SK-N-SH treated with all-trans-retinoic acid at 6 μM for 48 hours (cell line): Measurements from ENCODE around the gene C4B.
"Not testable (repeated sequence)": the region's sequence is repeated elsewhere in the genome, so short reads cannot be mapped to it uniquely, and the experiment has no call there.

ENCODE experiments used
- CSDC2 ChIP-seq: fragments of 250-450 bp; sonication (Bioruptor Pico); IDR thresholded peaks from 2 replicates; pipeline ENCODE4 v1.5.0; 2020; ENCODE audit warnings: mild to moderate bottlenecking, moderate library complexity
- ESRRG ChIP-seq: fragments of 250-450 bp; sonication (Bioruptor Pico); IDR thresholded peaks from 2 replicates; pipeline ENCODE4 v1.6.1; 2021; ENCODE audit warnings: mild to moderate bottlenecking
- GLIS3 ChIP-seq: fragments of 250-450 bp; sonication (Bioruptor Pico); IDR thresholded peaks from 2 replicates; pipeline ENCODE4 v1.5.0; 2020; ENCODE audit warnings: mild to moderate bottlenecking, moderate library complexity
- OSR1 ChIP-seq: fragments of 250-450 bp; sonication (Bioruptor Pico); IDR thresholded peaks from 2 replicates; pipeline ENCODE4 v1.8.0; 2022; ENCODE audit warnings: moderate library complexity, mild to moderate bottlenecking, inconsistent platforms
- PPARA ChIP-seq: fragments of 250-450 bp; sonication (Bioruptor Pico); IDR thresholded peaks from 2 replicates; pipeline ENCODE4 v1.5.0; 2020; ENCODE audit warnings: mild to moderate bottlenecking, borderline replicate concordance
- RARB ChIP-seq: fragments of 250-450 bp; sonication (Bioruptor Pico); IDR thresholded peaks from 2 replicates; pipeline ENCODE4 v1.8.0; 2021; ENCODE audit warnings: mild to moderate bottlenecking, moderate library complexity
- TCF4 ChIP-seq: fragments of 250-450 bp; sonication (Bioruptor Pico); IDR thresholded peaks from 2 replicates; pipeline ENCODE4 v1.8.0; 2021; ENCODE audit warnings: mild to moderate bottlenecking, moderate library complexity, borderline replicate concordance
- TOX ChIP-seq: fragments of 250-450 bp; sonication (Bioruptor Pico); IDR thresholded peaks from 2 replicates; pipeline ENCODE4 v1.8.0; 2021; ENCODE audit warnings: mild to moderate bottlenecking, moderate library complexity, borderline replicate concordance
- ZFP30 ChIP-seq: fragments of 450-650 bp; formaldehyde crosslinking; IDR thresholded peaks from 2 replicates; pipeline ENCODE4 v1.5.0; 2022; ENCODE audit warnings: mild to moderate bottlenecking, moderate library complexity
- TF ChIP-seq, protein P1 (sequence below): fragments of 250-450 bp; sonication (Bioruptor Pico); IDR thresholded peaks from 2 replicates; pipeline ENCODE4 v1.8.0; 2020; ENCODE audit warnings: mild to moderate bottlenecking, moderate library complexity, borderline replicate concordance
- TF ChIP-seq, protein P2 (sequence below): fragments of 250-450 bp; sonication (Bioruptor Pico); IDR thresholded peaks from 2 replicates; pipeline ENCODE4 v1.8.0; 2021; ENCODE audit warnings: low read depth, mild to moderate bottlenecking, moderate library complexity, borderline replicate concordance
- TF ChIP-seq, protein P3 (sequence below): fragments of 250-450 bp; sonication (Bioruptor Pico); IDR thresholded peaks from 2 replicates; pipeline ENCODE4 v1.5.1; 2020; ENCODE audit warnings: low read depth, mild to moderate bottlenecking, moderate library complexity
- TF ChIP-seq, protein P4 (sequence below): fragments of 250-450 bp; sonication (Bioruptor Pico); IDR thresholded peaks from 2 replicates; pipeline ENCODE4 v1.5.0; 2020; ENCODE audit warnings: mild to moderate bottlenecking, moderate library complexity

DNA sequence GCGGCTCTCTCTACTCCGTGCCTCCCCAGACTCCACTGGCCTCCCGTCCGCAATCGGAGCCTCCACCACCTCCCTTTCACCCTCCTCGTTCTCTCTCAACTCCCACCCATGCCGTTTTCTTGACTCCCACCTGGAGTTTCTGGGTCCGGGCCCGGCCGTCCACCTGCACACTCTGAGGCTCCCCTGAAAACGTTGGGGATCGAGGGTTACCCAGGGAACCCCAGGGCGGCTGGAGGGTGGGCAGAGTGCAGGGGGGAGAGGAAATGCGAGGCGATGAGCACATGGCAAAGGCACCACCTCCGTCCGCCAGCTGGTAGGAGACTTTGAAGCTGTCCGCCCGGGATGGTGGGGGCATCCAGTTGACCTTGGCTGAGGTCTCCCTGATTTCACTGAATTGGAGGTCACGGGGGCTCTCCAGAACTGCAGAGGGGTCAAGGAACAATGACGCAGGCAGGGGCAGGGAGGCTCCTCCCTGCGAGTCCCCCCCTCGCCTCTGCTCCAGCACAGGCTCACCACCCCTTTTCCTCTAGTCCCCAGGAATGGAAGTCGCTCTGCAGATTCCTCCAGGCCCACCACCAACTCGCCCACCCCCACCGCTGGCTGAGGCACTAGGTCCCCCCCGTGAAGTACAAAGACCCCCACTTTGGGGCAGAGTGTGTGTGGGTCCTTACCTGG is 3.6 kb upstream of the C4B start:
- not testable (repeated sequence) for TF ChIP-seq RARB (CRISPR knock-in tag); CSDC2; GLIS3 (CRISPR knock-in tag); OSR1 (CRISPR knock-in tag); TCF4 (CRISPR knock-in tag); PPARA (CRISPR knock-in tag); TOX; ZFP30 (CRISPR knock-in tag); ESRRG (CRISPR knock-in tag)
- TF ChIP-seq, protein P1, sequence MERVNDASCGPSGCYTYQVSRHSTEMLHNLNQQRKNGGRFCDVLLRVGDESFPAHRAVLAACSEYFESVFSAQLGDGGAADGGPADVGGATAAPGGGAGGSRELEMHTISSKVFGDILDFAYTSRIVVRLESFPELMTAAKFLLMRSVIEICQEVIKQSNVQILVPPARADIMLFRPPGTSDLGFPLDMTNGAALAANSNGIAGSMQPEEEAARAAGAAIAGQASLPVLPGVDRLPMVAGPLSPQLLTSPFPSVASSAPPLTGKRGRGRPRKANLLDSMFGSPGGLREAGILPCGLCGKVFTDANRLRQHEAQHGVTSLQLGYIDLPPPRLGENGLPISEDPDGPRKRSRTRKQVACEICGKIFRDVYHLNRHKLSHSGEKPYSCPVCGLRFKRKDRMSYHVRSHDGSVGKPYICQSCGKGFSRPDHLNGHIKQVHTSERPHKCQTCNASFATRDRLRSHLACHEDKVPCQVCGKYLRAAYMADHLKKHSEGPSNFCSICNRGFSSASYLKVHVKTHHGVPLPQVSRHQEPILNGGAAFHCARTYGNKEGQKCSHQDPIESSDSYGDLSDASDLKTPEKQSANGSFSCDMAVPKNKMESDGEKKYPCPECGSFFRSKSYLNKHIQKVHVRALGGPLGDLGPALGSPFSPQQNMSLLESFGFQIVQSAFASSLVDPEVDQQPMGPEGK (CRISPR knock-in tag): not testable (repeated sequence)
- TF ChIP-seq, protein P2, sequence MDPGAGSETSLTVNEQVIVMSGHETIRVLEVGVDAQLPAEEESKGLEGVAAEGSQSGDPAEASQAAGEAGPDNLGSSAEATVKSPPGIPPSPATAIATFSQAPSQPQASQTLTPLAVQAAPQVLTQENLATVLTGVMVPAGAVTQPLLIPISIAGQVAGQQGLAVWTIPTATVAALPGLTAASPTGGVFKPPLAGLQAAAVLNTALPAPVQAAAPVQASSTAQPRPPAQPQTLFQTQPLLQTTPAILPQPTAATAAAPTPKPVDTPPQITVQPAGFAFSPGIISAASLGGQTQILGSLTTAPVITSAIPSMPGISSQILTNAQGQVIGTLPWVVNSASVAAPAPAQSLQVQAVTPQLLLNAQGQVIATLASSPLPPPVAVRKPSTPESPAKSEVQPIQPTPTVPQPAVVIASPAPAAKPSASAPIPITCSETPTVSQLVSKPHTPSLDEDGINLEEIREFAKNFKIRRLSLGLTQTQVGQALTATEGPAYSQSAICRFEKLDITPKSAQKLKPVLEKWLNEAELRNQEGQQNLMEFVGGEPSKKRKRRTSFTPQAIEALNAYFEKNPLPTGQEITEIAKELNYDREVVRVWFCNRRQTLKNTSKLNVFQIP: not testable (repeated sequence)
- TF ChIP-seq, protein P3, sequence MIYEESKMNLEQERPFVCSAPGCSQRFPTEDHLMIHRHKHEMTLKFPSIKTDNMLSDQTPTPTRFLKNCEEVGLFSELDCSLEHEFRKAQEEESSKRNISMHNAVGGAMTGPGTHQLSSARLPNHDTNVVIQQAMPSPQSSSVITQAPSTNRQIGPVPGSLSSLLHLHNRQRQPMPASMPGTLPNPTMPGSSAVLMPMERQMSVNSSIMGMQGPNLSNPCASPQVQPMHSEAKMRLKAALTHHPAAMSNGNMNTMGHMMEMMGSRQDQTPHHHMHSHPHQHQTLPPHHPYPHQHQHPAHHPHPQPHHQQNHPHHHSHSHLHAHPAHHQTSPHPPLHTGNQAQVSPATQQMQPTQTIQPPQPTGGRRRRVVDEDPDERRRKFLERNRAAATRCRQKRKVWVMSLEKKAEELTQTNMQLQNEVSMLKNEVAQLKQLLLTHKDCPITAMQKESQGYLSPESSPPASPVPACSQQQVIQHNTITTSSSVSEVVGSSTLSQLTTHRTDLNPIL (CRISPR knock-in tag): not testable (repeated sequence)
- TF ChIP-seq, protein P4, sequence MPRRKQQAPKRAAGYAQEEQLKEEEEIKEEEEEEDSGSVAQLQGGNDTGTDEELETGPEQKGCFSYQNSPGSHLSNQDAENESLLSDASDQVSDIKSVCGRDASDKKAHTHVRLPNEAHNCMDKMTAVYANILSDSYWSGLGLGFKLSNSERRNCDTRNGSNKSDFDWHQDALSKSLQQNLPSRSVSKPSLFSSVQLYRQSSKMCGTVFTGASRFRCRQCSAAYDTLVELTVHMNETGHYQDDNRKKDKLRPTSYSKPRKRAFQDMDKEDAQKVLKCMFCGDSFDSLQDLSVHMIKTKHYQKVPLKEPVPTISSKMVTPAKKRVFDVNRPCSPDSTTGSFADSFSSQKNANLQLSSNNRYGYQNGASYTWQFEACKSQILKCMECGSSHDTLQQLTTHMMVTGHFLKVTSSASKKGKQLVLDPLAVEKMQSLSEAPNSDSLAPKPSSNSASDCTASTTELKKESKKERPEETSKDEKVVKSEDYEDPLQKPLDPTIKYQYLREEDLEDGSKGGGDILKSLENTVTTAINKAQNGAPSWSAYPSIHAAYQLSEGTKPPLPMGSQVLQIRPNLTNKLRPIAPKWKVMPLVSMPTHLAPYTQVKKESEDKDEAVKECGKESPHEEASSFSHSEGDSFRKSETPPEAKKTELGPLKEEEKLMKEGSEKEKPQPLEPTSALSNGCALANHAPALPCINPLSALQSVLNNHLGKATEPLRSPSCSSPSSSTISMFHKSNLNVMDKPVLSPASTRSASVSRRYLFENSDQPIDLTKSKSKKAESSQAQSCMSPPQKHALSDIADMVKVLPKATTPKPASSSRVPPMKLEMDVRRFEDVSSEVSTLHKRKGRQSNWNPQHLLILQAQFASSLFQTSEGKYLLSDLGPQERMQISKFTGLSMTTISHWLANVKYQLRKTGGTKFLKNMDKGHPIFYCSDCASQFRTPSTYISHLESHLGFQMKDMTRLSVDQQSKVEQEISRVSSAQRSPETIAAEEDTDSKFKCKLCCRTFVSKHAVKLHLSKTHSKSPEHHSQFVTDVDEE (CRISPR knock-in tag): not testable (repeated sequence)
